Neural cell (in vitro differentiated cells): ENCODE measurements around the gene RAVER2.

ENCODE experiments used
- EP300 ChIP-seq: fragments of 450-650 bp; conservative IDR thresholded peaks from 2 replicates; pipeline ENCODE4 v1.6.1; 2014; ENCODE audit warnings: antibody characterized with exemption, mild to moderate bottlenecking, moderate library complexity; ENCODE audit not compliant: poor library complexity, severe bottlenecking
- EZH2 ChIP-seq: fragments of 200-600, 300-800 bp; shearing (Covaris generic), sonication (generic); IDR thresholded peaks from 2 replicates; pipeline ENCODE4 v1.6.1; 2014; ENCODE audit warnings: antibody characterized with exemption, low read length, borderline replicate concordance, mild to moderate bottlenecking; ENCODE audit not compliant: insufficient read depth, poor library complexity, severe bottlenecking
- POLR2AphosphoS5 ChIP-seq: IDR thresholded peaks from 2 replicates; pipeline ENCODE4 v1.6.1; 2012
- REST ChIP-seq: IDR thresholded peaks from 2 replicates; pipeline ENCODE4 v1.6.1; 2012; ENCODE audit warnings: borderline replicate concordance
- TF ChIP-seq, protein P1 (sequence below): fragments of 450-650 bp; IDR thresholded peaks from 2 replicates; pipeline ENCODE4 v1.5.1; 2014; ENCODE audit warnings: antibody characterized with exemption, mild to moderate bottlenecking, moderate library complexity; ENCODE audit not compliant: poor library complexity, severe bottlenecking

DNA sequence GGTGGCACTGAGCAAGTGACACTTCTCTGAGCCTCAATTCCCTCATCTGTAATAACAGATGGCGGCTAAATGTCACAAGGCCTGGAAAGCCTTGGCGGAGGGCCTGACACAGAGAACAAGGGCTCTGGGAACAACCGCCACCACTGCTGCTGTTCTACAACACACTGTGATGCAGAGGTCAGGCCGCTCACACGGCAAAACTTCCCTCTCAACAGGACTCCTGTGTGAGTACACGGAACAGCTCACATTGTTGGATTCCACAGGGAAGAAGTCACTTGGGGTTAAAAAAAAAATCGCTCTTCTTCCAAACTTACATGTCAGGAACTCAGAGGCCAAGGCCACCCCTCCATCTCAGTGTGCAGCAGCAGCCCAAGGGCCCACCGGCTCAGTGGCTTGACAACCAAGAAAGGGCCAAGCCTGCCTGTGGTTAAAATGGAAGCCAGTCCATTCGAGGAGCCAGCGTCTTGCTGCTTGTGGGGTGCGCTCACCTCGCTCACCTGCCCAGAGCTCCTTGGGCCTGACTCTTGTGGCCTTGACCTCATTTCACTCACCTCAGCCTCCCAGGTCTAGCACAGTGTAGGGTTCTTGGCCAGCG, 101.1 kb downstream of the RAVER2 start:
- TF ChIP-seq, protein P1, sequence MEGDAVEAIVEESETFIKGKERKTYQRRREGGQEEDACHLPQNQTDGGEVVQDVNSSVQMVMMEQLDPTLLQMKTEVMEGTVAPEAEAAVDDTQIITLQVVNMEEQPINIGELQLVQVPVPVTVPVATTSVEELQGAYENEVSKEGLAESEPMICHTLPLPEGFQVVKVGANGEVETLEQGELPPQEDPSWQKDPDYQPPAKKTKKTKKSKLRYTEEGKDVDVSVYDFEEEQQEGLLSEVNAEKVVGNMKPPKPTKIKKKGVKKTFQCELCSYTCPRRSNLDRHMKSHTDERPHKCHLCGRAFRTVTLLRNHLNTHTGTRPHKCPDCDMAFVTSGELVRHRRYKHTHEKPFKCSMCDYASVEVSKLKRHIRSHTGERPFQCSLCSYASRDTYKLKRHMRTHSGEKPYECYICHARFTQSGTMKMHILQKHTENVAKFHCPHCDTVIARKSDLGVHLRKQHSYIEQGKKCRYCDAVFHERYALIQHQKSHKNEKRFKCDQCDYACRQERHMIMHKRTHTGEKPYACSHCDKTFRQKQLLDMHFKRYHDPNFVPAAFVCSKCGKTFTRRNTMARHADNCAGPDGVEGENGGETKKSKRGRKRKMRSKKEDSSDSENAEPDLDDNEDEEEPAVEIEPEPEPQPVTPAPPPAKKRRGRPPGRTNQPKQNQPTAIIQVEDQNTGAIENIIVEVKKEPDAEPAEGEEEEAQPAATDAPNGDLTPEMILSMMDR = no peak
- TF ChIP-seq REST (no peak), EP300 (no peak), EZH2 (no peak), POLR2AphosphoS5 (no peak)
